ENCODE results near the gene COL6A6.

- TF ChIP-seq CTCF (optimal IDR thresholded peaks at IDR 0.05 in 1 of 3, IDR thresholded peaks at IDR 0.05 in 1 of 3, conservative IDR thresholded peaks at IDR 0.05 in 1 of 3; ENCODE audit: extremely low read depth in 1 of 3, insufficient read depth in 2 of 3, low read length in 3 of 3) (no peak), EZH2 (IDR thresholded peaks at IDR 0.05; ENCODE audit: low read length) (no peak)
Observed at GRCh38 chr3:130546920-130547679, 30.1 kb downstream of the COL6A6 start.
